Lower lobe of right lung (tissue), 2 donors: ENCODE measurements around the gene EML3. TPM values are rescaled to one million over a fixed set of nuclear protein-coding genes. Genes with fewer than 3 reads are reported as not detected.
A peak's percentile ranks its signal among the peaks of the same experiment; 100 is the strongest.

ENCODE experiments used
- ATAC-seq, 2 donors: fragments of 200-7000 bp; cut with Tn5 transposase; one replicate each; pipeline ENCODE4 v1.9.1; 2020 to 2022; ENCODE audit warnings: mild to moderate bottlenecking in 2 of 2, moderate library complexity in 2 of 2
- DNase-seq: peaks from one replicate; pipeline ENCODE4 v3.0.0-alpha.2; 2020
- H3K27ac ChIP-seq: fragments of 200-600 bp; one replicate; pipeline ENCODE4 v1.8.0; 2022
- H3K27me3 ChIP-seq: fragments of 200-600 bp; one replicate; pipeline ENCODE4 v1.8.0; 2022; ENCODE audit warnings: low read depth
- H3K36me3 ChIP-seq: fragments of 200-600 bp; one replicate; pipeline ENCODE4 v1.8.0; 2022; ENCODE audit warnings: mild to moderate bottlenecking
- H3K4me1 ChIP-seq: fragments of 200-600 bp; one replicate; pipeline ENCODE4 v1.8.0; 2022
- H3K4me3 ChIP-seq: fragments of 200-600 bp; one replicate; pipeline ENCODE4 v1.8.0; 2022; ENCODE audit warnings: mild to moderate bottlenecking
- H3K9me3 ChIP-seq: fragments of 200-600 bp; one replicate; pipeline ENCODE4 v1.8.0; 2022
- CTCF ChIP-seq: fragments of 200-600 bp; IDR thresholded peaks from one replicate; pipeline ENCODE4 v1.8.0; 2022; ENCODE audit warnings: antibody characterized with exemption, mild to moderate bottlenecking
- intact Hi-C: fragments of 100-400 bp; cut with DNase I; formaldehyde crosslinking; loops from one replicate; pipeline ENCODE4 v1.11.0; 2022
- total RNA-seq: library from RNA; stranded (reverse); fragmentation: NEBNext Ultra II Directional; extraction: Animal tissue kit (Norgen Biotek cat#: 25700); gene quantifications from one replicate; pipeline ENCODE4 v1.2.1, GENCODE V29; 2021
- donor health status: DM: no; HTN: yes; CAD: no; lungs with severe emphysema.

The EML3 gene
- total RNA-seq, 1 donor from 2014 or later = 69.3 TPM

GRCh38 chr11:62649486-62649885 lies 36.9 kb upstream of the EML3 start:
- DNase-seq = no peak
- peaks cover 43% of the 10 kb centered on the region for H3K4me1 ChIP-seq
- H3K27me3 ChIP-seq = no peaks in the 10 kb centered on the region
- peaks cover 26% of the 10 kb centered on the region for H3K36me3 ChIP-seq
- no peak for TF ChIP-seq CTCF
- H3K9me3 ChIP-seq = no peaks in the 10 kb centered on the region
- H3K4me3 ChIP-seq = no peak overlapping the region
- no peak for ATAC-seq
- intact Hi-C loops = no loop called here
- H3K27ac ChIP-seq = no peak overlapping the region

- H3K36me3 ChIP-seq = peaks cover 31% of the 10 kb centered on the region
- TF ChIP-seq CTCF = no peak
- intact Hi-C loops = no loop called here
- H3K4me3 ChIP-seq = no peak overlapping the region
- peaks cover 44% of the 10 kb centered on the region for H3K4me1 ChIP-seq
- no peaks in the 10 kb centered on the region for H3K27me3 ChIP-seq
- no peak for ATAC-seq
- no peak overlapping the region for H3K27ac ChIP-seq
- DNase-seq = no peak
- H3K9me3 ChIP-seq = no peaks in the 10 kb centered on the region
Observed at GRCh38 chr11:62648967-62649364, 36.4 kb upstream of the EML3 start.

GRCh38 chr11:62648185-62648966 lies 35.8 kb upstream of the EML3 start:
- intact Hi-C loops = no loop called here
- H3K4me1 ChIP-seq = peaks cover 44% of the 10 kb centered on the region
- no peak for DNase-seq
- no peak overlapping the region for H3K4me3 ChIP-seq
- H3K27me3 ChIP-seq = no peaks in the 10 kb centered on the region
- ATAC-seq = no peak
- H3K27ac ChIP-seq = no peak overlapping the region
- H3K9me3 ChIP-seq = no peaks in the 10 kb centered on the region
- peaks cover 37% of the 10 kb centered on the region for H3K36me3 ChIP-seq
- no peak for TF ChIP-seq CTCF

GRCh38 chr11:62647609-62648005 lies 35.0 kb upstream of the EML3 start:
- Histone ChIP-seq H3K27ac (no peak overlapping the region), H3K4me3 (no peak overlapping the region), H3K27me3 (no peaks in the 10 kb centered on the region), H3K9me3 (no peaks in the 10 kb centered on the region), H3K4me1 (peaks cover 43% of the 10 kb centered on the region), H3K36me3 (peaks cover 44% of the 10 kb centered on the region)
- DNase-seq (no peak), ATAC-seq (no peak)
- no peak for TF ChIP-seq CTCF
- intact Hi-C loops = no loop called here

- H3K27ac ChIP-seq = no peak overlapping the region
- H3K4me3 ChIP-seq = peak overlapping the region; percentile 90
- H3K27me3 ChIP-seq = no peaks in the 10 kb centered on the region
- intact Hi-C loops = no loop called here
- H3K9me3 ChIP-seq = no peaks in the 10 kb centered on the region
- H3K4me1 ChIP-seq = peaks cover 37% of the 10 kb centered on the region
- H3K36me3 ChIP-seq = peaks cover 49% of the 10 kb centered on the region
- DNase-seq (no peak), ATAC-seq (peak in 1 of 2 donors; percentile 1)
- no peak for TF ChIP-seq CTCF
Observed at GRCh38 chr11:62646825-62647608, 34.4 kb upstream of the EML3 start.
